Thyroid gland (tissue), 4 donors: ENCODE data around the gene ULK2.

ENCODE experiments used
- POLR2A ChIP-seq, 2 donors: fragments of 450-650 bp; IDR thresholded peaks; one replicate each; pipeline ENCODE4 v1.6.1; 2017; ENCODE audit warnings: antibody characterized with exemption in 2 of 2, mild to moderate bottlenecking in 2 of 2, moderate library complexity in 1 of 2
- TF ChIP-seq, protein P1 (sequence below), 6 experiments: fragments of 200-600 bp in 3 of 6; fragments of 450-650 bp in 3 of 6; sonication (generic) in 3 of 6; IDR thresholded peaks; one replicate each; pipeline ENCODE4 v1.5.1; 2016 to 2019; ENCODE audit warnings: antibody characterized with exemption in 6 of 6, mild to moderate bottlenecking in 2 of 6, inconsistent platforms in 1 of 6, moderate library complexity in 1 of 6

DNA sequence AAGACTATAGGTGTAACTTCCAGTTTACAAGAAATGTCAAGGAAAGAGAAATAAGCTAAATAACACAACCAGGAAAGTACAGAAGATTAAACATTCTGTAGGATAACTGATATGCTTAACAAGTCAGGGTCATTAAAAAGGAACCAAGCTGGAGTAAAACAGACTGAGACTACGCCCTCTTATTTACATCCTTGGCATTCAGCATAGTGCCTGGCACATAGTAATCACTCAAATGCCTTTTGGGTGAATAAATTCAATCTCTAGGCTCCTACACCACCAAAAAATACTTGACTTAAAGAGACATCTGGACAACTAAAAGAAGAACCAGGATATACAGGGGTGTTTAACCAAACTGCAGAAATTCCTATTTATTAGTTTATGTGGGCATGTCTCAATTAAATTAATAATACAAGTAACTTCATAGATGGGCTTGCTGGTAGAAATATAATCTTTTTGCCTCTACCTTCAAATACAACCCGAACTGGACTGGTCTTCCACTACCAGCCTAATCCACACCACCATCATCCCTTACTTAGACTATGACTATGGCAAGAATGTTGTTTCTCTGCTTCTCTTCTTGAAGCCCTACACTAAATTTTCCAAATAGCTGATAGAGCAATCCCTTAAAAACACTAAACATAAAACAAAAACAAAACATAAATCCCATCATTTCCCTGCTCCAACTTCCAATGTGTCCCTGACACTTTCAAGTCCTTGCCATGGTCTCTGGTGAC lies 47.7 kb upstream of the ULK2 start:
- TF ChIP-seq POLR2A (IDR thresholded peaks at IDR 0.05): no peak
- TF ChIP-seq, protein P1, sequence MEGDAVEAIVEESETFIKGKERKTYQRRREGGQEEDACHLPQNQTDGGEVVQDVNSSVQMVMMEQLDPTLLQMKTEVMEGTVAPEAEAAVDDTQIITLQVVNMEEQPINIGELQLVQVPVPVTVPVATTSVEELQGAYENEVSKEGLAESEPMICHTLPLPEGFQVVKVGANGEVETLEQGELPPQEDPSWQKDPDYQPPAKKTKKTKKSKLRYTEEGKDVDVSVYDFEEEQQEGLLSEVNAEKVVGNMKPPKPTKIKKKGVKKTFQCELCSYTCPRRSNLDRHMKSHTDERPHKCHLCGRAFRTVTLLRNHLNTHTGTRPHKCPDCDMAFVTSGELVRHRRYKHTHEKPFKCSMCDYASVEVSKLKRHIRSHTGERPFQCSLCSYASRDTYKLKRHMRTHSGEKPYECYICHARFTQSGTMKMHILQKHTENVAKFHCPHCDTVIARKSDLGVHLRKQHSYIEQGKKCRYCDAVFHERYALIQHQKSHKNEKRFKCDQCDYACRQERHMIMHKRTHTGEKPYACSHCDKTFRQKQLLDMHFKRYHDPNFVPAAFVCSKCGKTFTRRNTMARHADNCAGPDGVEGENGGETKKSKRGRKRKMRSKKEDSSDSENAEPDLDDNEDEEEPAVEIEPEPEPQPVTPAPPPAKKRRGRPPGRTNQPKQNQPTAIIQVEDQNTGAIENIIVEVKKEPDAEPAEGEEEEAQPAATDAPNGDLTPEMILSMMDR (IDR thresholded peaks at IDR 0.05): no peak
